Activated CD4-positive, alpha-beta memory T cell treated with anti-CD3 and anti-CD28 coated beads, Interleukin-2, amount 10 ng/mL, durations not matched to agents 7 days and 5 days (primary cell): Measurements from ENCODE around the gene CCDC85A. TPM values are rescaled to one million over a fixed set of nuclear protein-coding genes. Genes with fewer than 3 reads are reported as not detected.

Source experiments
- CTCF ChIA-PET: fragments of 350-600 bp; sonication (Branson Sonifier 250); formaldehyde crosslinking; loops from one replicate; lab custom pipeline; 2021; ENCODE audit warnings: antibody characterized with exemption, inconsistent platforms; lab: Charles Lee
- POLR2A ChIA-PET: fragments of 350-600 bp; sonication (Branson Sonifier 250); formaldehyde crosslinking; loops from one replicate; lab custom pipeline; 2021; ENCODE audit warnings: antibody characterized with exemption; lab: Charles Lee
- DNase-seq: peaks from one replicate; pipeline ENCODE4 v3.0.0-alpha.2; 2020
- H3K27ac Mint-ChIP-seq: one replicate; pipeline ENCODE4 v1.8.0; 2021; ENCODE audit warnings: mild to moderate bottlenecking, mixed read lengths
- H3K27me3 Mint-ChIP-seq: one replicate; pipeline ENCODE4 v1.8.0; 2021; ENCODE audit warnings: mixed read lengths
- H3K36me3 Mint-ChIP-seq: one replicate; pipeline ENCODE4 v1.8.0; 2021; ENCODE audit warnings: low read depth, mixed read lengths
- H3K4me1 Mint-ChIP-seq: one replicate; pipeline ENCODE4 v1.8.0; 2021; ENCODE audit warnings: mixed read lengths
- H3K4me3 Mint-ChIP-seq: one replicate; pipeline ENCODE4 v1.8.0; 2021; ENCODE audit warnings: mild to moderate bottlenecking, mixed read lengths
- H3K9me3 Mint-ChIP-seq: one replicate; pipeline ENCODE4 v1.8.0; 2021; ENCODE audit warnings: mixed read lengths
- total RNA-seq, 2 experiments: library from RNA; stranded (reverse); gene quantifications; one replicate each; pipeline ENCODE4 v1.2.3, GENCODE V29; 2021

Gene CCDC85A
- total RNA-seq, 2 experiments from 2014 or later, result not detected

- CTCF ChIA-PET, result no interaction called here
- DNase-seq, result no peak
- no peaks in the 10 kb centered on the region for H3K27me3 Mint-ChIP-seq
- no peaks in the 10 kb centered on the region for H3K9me3 Mint-ChIP-seq
- H3K27ac Mint-ChIP-seq, result no peak overlapping the region
- H3K4me1 Mint-ChIP-seq, result no peaks in the 10 kb centered on the region
- no peaks in the 10 kb centered on the region for H3K36me3 Mint-ChIP-seq
- H3K4me3 Mint-ChIP-seq, result no peak overlapping the region
- POLR2A ChIA-PET, result no interaction called here
Observed at GRCh38 chr2:56382466-56382865, 198.7 kb downstream of the CCDC85A start.

DNA sequence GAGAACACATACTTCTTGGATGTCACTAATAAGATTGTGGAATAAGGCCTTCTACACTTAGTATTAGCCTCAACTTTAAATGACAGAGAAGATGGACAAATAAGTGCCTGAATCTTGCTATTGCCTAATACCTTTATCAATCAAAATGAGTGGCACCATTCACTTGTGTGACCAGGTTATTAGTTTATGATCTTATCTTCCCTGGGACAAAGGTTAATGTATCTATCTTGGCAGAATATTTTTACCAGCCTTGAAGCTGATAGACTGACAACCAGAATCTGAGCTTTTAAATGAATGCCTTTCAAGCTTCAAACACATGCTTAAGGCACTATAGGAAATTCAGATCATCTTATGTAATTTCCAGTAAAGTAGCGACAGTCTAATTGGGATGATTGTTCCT lies 202.9 kb downstream of the CCDC85A start:
- H3K27ac Mint-ChIP-seq, result no peak overlapping the region
- H3K9me3 Mint-ChIP-seq, result peaks cover 4% of the 10 kb centered on the region
- H3K27me3 Mint-ChIP-seq, result no peaks in the 10 kb centered on the region
- CTCF ChIA-PET, result interaction anchor here (1.5 kb wide), 1 partner anchor 203 kb away, joined by 4 read pairs; the partner anchor contains the start of gene CCDC85A
- DNase-seq, result no peak
- POLR2A ChIA-PET, result no interaction called here
- H3K4me1 Mint-ChIP-seq, result no peaks in the 10 kb centered on the region
- H3K36me3 Mint-ChIP-seq, result no peaks in the 10 kb centered on the region
- no peak overlapping the region for H3K4me3 Mint-ChIP-seq

GRCh38 chr2:56390644-56391043 lies 206.9 kb downstream of the CCDC85A start:
- Mint-ChIP-seq H3K36me3 (no peaks in the 10 kb centered on the region), H3K4me3 (no peak overlapping the region), H3K9me3 (peaks cover 4% of the 10 kb centered on the region), H3K27me3 (no peaks in the 10 kb centered on the region), H3K4me1 (no peaks in the 10 kb centered on the region), H3K27ac (no peak overlapping the region)
- DNase-seq, result no peak
- ChIA-PET CTCF (no interaction called here), POLR2A (no interaction called here)

DNA sequence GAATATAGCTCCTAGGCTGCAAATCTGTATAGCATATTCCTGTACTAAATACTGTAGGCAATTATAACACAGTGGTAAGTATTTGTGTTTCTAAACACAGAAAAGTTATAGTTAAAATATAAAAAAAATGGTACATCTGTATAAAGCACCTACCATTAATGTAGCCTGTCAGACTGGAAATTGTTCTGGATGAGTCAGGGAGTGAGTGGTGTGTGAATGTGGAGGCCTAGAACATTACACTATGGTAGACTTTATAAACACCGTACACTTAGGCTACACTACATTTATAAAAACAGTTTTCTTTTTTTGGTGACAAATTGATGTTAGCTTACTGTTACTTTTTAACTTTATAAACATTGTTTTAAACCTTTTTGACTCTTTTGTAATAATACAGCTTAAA lies 226.3 kb downstream of the CCDC85A start:
- no peak for DNase-seq
- H3K9me3 Mint-ChIP-seq, result peaks cover 5% of the 10 kb centered on the region
- no peaks in the 10 kb centered on the region for H3K4me1 Mint-ChIP-seq
- ChIA-PET POLR2A (no interaction called here), CTCF (no interaction called here)
- no peaks in the 10 kb centered on the region for H3K36me3 Mint-ChIP-seq
- no peak overlapping the region for H3K27ac Mint-ChIP-seq
- no peaks in the 10 kb centered on the region for H3K27me3 Mint-ChIP-seq
- no peak overlapping the region for H3K4me3 Mint-ChIP-seq

- no peak for DNase-seq
- POLR2A ChIA-PET, result no interaction called here
- H3K36me3 Mint-ChIP-seq, result no peaks in the 10 kb centered on the region
- CTCF ChIA-PET, result no interaction called here
- no peak overlapping the region for H3K4me3 Mint-ChIP-seq
- no peak overlapping the region for H3K27ac Mint-ChIP-seq
- no peaks in the 10 kb centered on the region for H3K4me1 Mint-ChIP-seq
- H3K27me3 Mint-ChIP-seq, result no peaks in the 10 kb centered on the region
- H3K9me3 Mint-ChIP-seq, result peaks cover 9% of the 10 kb centered on the region
Observed at GRCh38 chr2:56416500-56417176, 232.8 kb downstream of the CCDC85A start.
